ENCODE results near the gene CETP.

DNA sequence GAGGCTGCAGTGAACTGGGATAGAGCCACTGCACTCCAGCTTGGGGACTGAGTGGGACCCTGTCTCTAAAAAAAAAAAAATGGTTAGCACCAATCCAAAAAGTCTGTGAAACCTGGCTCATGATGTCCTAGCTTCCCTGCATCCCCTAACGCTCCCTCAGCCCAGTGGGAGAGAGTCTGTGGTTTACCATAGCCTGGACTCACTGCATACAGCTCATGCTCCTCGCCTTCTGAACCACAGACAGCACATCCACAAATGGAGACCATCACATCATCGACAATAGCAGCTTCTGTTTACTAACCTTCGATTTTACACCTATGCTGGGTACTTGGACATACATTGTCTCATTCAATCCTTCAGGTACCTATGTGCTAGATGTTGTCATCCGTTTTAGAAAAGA lies 71.2 kb downstream of the CETP start:
- TF ChIP-seq, protein P1, sequence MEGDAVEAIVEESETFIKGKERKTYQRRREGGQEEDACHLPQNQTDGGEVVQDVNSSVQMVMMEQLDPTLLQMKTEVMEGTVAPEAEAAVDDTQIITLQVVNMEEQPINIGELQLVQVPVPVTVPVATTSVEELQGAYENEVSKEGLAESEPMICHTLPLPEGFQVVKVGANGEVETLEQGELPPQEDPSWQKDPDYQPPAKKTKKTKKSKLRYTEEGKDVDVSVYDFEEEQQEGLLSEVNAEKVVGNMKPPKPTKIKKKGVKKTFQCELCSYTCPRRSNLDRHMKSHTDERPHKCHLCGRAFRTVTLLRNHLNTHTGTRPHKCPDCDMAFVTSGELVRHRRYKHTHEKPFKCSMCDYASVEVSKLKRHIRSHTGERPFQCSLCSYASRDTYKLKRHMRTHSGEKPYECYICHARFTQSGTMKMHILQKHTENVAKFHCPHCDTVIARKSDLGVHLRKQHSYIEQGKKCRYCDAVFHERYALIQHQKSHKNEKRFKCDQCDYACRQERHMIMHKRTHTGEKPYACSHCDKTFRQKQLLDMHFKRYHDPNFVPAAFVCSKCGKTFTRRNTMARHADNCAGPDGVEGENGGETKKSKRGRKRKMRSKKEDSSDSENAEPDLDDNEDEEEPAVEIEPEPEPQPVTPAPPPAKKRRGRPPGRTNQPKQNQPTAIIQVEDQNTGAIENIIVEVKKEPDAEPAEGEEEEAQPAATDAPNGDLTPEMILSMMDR (IDR thresholded peaks at IDR 0.05): no peak
- TF ChIP-seq POLR2A (IDR thresholded peaks at IDR 0.05): no peak

Data from adrenal gland (tissue), 5 donors.